HG02623 (cell line): ENCODE measurements around the gene LRRC2.
"Not testable (repeated sequence)": the region's sequence is repeated elsewhere in the genome, so short reads cannot be mapped to it uniquely, and the experiment has no call there.

ENCODE experiments used
- ATAC-seq: cut with Tn5 transposase; IDR thresholded peaks from one replicate; pipeline ENCODE4 v1.9.1; 2021; ENCODE audit warnings: moderate library complexity; ENCODE audit not compliant: unreplicated experiment

LRRC2 gene

GRCh38 chr3:46500656-46501635 is 65.2 kb downstream of the LRRC2 start:
- no peak for ATAC-seq

GRCh38 chr3:46498916-46499519 is 67.1 kb downstream of the LRRC2 start:
- ATAC-seq, result no peak

- no peak for ATAC-seq
Measured at GRCh38 chr3:46497556-46498265, 68.4 kb downstream of the LRRC2 start, which contains the start of gene RTP3. RTP3 (plus strand) TSS chr3:46497976; CDS start chr3:46498063, 87 bp downstream.

- no peak for ATAC-seq
Measured at GRCh38 chr3:46496746-46497555, 69.2 kb downstream of the LRRC2 start.

GRCh38 chr3:46495901-46496456 is 70.1 kb downstream of the LRRC2 start:
- no peak for ATAC-seq

GRCh38 chr3:46494491-46494890 is 71.6 kb downstream of the LRRC2 start:
- not testable (repeated sequence) for ATAC-seq

GRCh38 chr3:46492890-46493547 is 73.1 kb downstream of the LRRC2 start:
- no peak for ATAC-seq

- no peak for ATAC-seq
Measured at GRCh38 chr3:46491089-46492070, 74.7 kb downstream of the LRRC2 start.

GRCh38 chr3:46490338-46491084 is 75.6 kb downstream of the LRRC2 start:
- ATAC-seq, result no peak

- no peak for ATAC-seq
Measured at GRCh38 chr3:46489875-46490274, 76.2 kb downstream of the LRRC2 start.

GRCh38 chr3:46489381-46489780 is 76.7 kb downstream of the LRRC2 start:
- ATAC-seq, result no peak

GRCh38 chr3:46488735-46489361 is 77.3 kb downstream of the LRRC2 start:
- ATAC-seq, result peak; percentile 84

GRCh38 chr3:46485779-46486175 is 80.3 kb downstream of the LRRC2 start:
- ATAC-seq, result no peak

- no peak for ATAC-seq
Measured at GRCh38 chr3:46484911-46485778, 81.0 kb downstream of the LRRC2 start.

GRCh38 chr3:46484388-46484787 is 81.7 kb downstream of the LRRC2 start:
- no peak for ATAC-seq

- no peak for ATAC-seq
Measured at GRCh38 chr3:46483825-46484224, 82.3 kb downstream of the LRRC2 start.
